ENCODE results near the gene SYCE1L.
A peak's percentile ranks its signal among the peaks of the same experiment; 100 is the strongest.
"Not testable (repeated sequence)": the region's sequence is repeated elsewhere in the genome, so short reads cannot be mapped to it uniquely, and the experiment has no call there.

The SYCE1L gene

GRCh38 chr16:77206533-77206932, 7.3 kb downstream of the SYCE1L start:
- no peak for DNase-seq

DNA sequence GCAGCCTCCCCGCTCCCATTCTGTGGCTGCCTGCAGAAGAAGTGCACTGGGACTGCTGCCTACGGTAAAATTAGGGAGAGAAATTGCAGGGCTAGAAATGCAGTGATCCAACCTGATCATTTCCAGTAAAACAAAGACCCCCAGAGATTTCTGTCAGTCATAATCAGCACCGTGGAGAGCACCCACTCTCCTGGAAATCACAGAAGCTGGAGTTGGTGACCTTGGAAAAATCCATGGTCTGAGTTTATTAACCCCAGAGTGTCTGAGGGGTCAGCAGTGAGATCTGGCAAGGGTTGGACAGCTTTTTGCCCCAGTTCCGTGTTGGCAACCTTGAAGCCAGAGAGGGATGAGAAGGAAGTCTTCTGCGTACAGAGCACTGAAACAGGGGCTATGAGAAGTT, 7.8 kb downstream of the SYCE1L start:
- no peak for DNase-seq

- DNase-seq = no peak
Measured at GRCh38 chr16:77208382-77208781, 9.2 kb downstream of the SYCE1L start.

DNA sequence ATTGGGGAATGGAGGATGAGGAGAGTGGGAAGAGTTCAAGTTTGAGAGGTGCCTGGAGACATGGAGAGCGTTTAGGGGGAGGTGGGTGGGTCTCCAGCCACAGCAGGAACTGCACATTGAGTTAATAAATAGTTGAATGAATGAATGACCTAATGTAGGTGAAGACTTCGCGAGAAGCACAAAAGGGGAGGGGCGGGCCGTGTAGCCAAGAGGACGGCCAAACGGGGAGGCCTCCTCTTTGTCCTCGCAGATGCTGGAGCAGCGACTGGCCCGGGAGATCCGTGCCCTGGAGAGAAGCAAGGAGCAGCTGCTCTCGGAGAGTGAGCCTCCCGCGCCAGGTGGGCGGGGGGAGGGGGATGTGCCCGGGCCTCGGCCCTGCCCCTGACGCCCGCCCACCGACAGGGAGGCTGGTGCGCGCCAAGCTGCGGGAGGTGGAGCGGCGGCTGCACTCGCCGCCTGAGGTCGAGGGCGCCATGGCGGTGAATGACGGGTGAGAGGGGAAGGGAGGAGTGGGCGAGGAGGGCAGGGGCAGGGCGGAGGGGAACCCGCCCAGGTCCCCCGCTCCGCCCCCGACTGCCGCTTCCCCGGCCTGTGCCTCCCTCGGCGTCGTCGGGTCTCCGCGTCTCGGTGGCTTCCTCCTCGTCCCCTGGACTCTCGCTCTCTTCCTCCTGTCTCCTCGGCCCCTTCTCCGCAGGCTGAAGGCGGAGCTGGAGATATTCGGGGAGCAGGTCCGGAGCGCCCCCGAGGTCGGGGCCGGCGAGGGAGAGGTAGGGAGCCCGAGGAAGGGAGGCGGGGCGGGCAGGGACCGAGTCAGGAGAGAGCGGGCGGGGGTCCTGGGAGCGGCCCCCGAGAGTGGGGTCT, 12.9 kb downstream of the SYCE1L start:
- DNase-seq = peak; percentile 66

- DNase-seq = peak; percentile 39
Measured at GRCh38 chr16:77212741-77213541, 13.7 kb downstream of the SYCE1L start.

GRCh38 chr16:77213542-77214106, 14.4 kb downstream of the SYCE1L start:
- peak; percentile 59 for DNase-seq

DNA sequence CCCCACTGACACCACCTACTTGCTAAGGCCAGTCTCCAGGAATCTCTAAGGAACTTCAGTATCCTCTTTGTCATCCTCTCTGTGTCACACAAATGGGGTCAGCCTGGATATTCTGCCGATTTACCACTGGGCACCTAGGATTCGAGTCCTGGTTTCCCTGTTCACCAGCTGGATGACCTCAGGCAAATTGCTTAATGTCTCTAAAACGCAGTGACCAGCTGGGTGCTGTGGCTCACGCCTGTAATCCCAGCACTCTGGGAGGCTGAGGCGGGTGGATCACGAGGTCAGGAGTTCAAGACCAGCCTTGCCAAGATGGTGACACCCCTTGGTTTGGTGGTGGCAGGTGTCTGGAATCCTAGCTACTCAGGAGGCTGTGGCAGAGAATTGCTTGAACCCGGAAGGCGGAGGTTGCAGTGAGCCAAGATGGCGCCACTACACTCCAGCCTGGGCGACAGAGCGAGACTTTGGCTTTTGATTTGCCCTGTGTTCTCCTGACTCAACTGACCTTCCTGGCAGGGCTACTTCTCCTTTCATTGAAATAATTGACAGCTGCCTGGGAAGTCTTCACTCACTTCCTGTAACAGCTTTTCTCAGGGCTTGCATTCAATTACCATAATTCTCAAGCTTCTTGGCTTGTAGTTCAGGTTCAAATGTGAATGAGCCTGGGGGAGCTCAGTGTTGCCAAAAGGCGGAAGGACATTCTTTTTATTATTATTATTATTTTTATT, 15.4 kb downstream of the SYCE1L start:
- no peak for DNase-seq

- no peak for DNase-seq
Measured at GRCh38 chr16:77219437-77219836, 20.2 kb downstream of the SYCE1L start.

- no peak for DNase-seq
Measured at GRCh38 chr16:77220427-77220826, 21.2 kb downstream of the SYCE1L start.

GRCh38 chr16:77221482-77221881, 22.3 kb downstream of the SYCE1L start:
- DNase-seq = no peak

GRCh38 chr16:77223184-77223583, 24.0 kb downstream of the SYCE1L start:
- peak; percentile 7 for DNase-seq

GRCh38 chr16:77225182-77225581, 26.0 kb downstream of the SYCE1L start:
- DNase-seq = no peak

DNA sequence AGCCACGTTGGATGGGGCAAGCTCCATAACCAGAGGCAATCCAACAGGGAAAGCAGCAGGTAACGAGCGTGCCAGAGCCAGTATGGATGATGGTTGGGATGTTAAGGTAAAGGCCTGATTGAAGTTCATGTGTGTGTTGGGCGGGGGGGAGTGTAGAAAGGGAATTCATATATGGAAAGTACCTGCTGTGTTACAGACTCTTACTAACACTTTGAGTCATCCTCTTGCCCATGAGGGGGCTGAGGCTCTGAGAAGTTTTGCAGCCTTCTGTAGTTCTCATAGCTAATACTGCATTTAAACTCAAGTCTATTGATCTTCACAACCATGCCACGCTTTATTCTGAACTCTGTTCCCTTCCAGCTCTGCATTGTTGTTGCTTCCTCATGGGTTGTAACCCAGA, 28.5 kb downstream of the SYCE1L start:
- no peak for DNase-seq

- no peak for DNase-seq
Measured at GRCh38 chr16:77231047-77231446, 31.8 kb downstream of the SYCE1L start.

DNA sequence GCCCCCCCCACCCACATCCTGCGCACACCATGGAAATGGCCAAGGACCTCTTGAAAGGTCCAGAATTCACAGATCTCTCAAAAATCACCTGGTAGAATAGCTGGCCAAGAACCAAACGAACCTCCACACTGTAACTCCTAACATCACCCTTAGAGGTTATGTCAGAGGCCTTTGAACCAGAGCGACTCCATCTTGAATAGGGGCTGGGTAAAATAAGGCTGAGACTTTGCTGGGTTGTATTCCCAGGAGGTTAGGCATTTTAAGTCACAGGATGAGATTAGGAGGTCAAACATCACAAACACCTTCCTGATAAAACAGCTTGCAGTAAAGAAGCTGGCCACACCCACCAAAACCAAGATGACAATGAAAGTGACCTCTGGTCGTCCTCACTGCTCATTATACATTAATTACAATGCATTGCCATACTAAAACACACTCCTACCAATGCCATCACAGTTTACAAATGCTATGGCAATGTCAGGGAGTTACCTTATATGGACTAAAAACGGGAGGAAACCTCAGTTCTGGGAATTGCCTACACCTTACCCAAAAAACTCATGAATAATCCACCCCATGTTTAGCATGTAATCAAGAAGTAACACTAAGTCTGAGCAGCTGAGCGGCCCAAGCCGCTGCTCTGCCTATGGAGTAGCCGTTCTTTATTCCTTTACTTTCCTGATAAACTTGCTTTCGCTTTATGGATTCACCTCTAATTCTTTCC, 34.8 kb downstream of the SYCE1L start:
- DNase-seq = no peak

DNA sequence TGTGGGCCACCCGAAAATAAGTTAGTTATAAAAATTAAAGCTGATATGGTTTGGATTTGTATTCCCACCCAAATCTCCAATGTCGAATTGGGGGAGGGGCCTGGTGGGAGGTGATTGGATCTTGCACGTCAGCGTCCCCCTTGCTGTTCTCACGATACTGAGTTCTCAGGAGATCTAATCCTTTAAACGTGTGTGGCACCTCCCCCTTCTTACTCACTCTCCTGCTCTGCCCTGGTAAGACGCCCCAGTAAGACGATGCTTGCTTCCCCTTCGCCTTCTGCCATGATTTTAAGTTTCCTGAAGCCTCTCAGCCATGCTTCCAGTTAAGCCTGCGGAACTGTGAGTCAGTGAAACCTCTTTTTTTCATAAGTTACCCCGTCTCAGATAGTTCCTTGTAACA, 35.4 kb downstream of the SYCE1L start:
- no peak for DNase-seq

DNA sequence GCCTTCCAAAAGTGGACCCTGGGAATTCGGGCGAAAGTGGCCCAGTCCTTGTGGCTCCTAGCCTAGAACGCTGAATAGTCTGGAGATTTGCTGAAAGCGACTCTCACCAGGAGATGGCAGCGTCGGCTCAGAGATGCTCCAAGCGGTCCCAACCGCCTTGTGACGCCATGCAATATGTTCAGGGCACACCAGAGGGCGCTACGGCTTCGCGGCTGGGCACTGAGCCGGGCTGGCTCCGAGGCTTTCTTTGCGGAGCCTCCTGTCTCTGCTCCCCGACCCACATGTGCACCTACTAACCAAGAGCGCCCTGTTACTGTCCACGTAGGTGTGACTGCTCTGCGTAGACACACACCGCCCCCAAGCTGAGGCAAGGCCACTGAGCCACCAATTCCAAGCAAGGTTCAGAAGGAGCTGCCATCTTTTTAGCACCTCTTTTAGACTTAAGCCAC, 36.9 kb downstream of the SYCE1L start:
- DNase-seq = peak; percentile 45

- no peak for DNase-seq
Measured at GRCh38 chr16:77238593-77238992, 39.4 kb downstream of the SYCE1L start.

- DNase-seq = not testable (repeated sequence)
Measured at GRCh38 chr16:77242471-77242870, 43.3 kb downstream of the SYCE1L start.

- no peak for DNase-seq
Measured at GRCh38 chr16:77246150-77246549, 46.9 kb downstream of the SYCE1L start.

- DNase-seq = no peak
Measured at GRCh38 chr16:77250400-77250799, 51.2 kb downstream of the SYCE1L start.

All from NCI-H2029 (cell line).